OCI-LY7 (cell line): ENCODE data around the gene CDC5L. TPM values are rescaled to one million over a fixed set of nuclear protein-coding genes. Genes with fewer than 3 reads are reported as not detected.

ENCODE experiments used
- BruUV-seq: library from RNA; stranded (reverse); fragments of 400-500 nt; replicated peaks from 2 replicates; lab custom pipeline; 2021; lab: Mats Ljungman, UMichigan
- CTCF ChIA-PET: fragments of 300-600 bp; sonication (Branson Sonifier 250); formaldehyde crosslinking; loops from one replicate; lab custom pipeline; 2022; ENCODE audit warnings: antibody characterized with exemption; ENCODE audit not compliant: unreplicated experiment; lab: Charles Lee
- POLR2A ChIA-PET: fragments of 300-600 bp; sonication (Branson Sonifier 250); formaldehyde crosslinking; loops from one replicate; lab custom pipeline; 2022; ENCODE audit warnings: antibody characterized with exemption; lab: Charles Lee
- DNase-seq: peaks from one replicate; pipeline ENCODE4 v3.0.0-alpha.2; 2015; ENCODE audit warnings: low spot score
- H2AFZ ChIP-seq: fragments of 200-600 bp; sonication (generic), shearing (Covaris generic); 2 replicates; pipeline ENCODE4 v1.6.1; 2014; ENCODE audit warnings: mild to moderate bottlenecking, antibody characterized with exemption, low read length, moderate library complexity
- H3K27ac ChIP-seq: fragments of 200-600 bp; sonication (generic); 2 replicates; pipeline ENCODE4 v1.5.1; 2014; ENCODE audit warnings: mixed run types, low read depth, mild to moderate bottlenecking, moderate library complexity, low read length, inconsistent platforms; ENCODE audit not compliant: poor library complexity, severe bottlenecking
- H3K36me3 ChIP-seq: fragments of 200-600 bp; sonication (generic); 2 replicates; pipeline ENCODE4 v1.6.1; 2014; ENCODE audit warnings: mild to moderate bottlenecking, antibody characterized with exemption, low read length, moderate library complexity, mixed read lengths; ENCODE audit not compliant: insufficient read depth
- H3K4me1 ChIP-seq: fragments of 200-600 bp; sonication (generic); 2 replicates; pipeline ENCODE4 v1.5.1; 2014; ENCODE audit warnings: mild to moderate bottlenecking, low read length; ENCODE audit not compliant: insufficient read depth, poor library complexity, severe bottlenecking
- H3K4me2 ChIP-seq: fragments of 200-600 bp; sonication (generic); 2 replicates; pipeline ENCODE4 v1.6.1; 2014; ENCODE audit warnings: mild to moderate bottlenecking, low read length
- H3K4me3 ChIP-seq: fragments of 200-600 bp; sonication (generic); 2 replicates; pipeline ENCODE4 v1.5.1; 2014; ENCODE audit warnings: mild to moderate bottlenecking, low read depth, low read length; ENCODE audit not compliant: poor library complexity, severe bottlenecking
- H3K79me2 ChIP-seq: fragments of 200-600 bp; sonication (generic); 2 replicates; pipeline ENCODE4 v1.6.1; 2016; ENCODE audit warnings: low read depth, mild to moderate bottlenecking, low read length, moderate library complexity, mixed read lengths; ENCODE audit not compliant: insufficient read depth
- H3K9me2 ChIP-seq: fragments of 200-600 bp; sonication (generic); 2 replicates; pipeline ENCODE4 v1.6.1; 2016; ENCODE audit warnings: mild to moderate bottlenecking, low read length, mixed read lengths; ENCODE audit not compliant: insufficient read depth
- H3K9me3 ChIP-seq: fragments of 200-600 bp; sonication (generic); 2 replicates; pipeline ENCODE4 v1.6.1; 2014; ENCODE audit warnings: mild to moderate bottlenecking, mixed run types, low read length, mixed read lengths
- H4K20me1 ChIP-seq: fragments of 200-600 bp; sonication (generic); 2 replicates; pipeline ENCODE4 v1.6.1; 2014; ENCODE audit warnings: mild to moderate bottlenecking, antibody characterized with exemption, low read length, moderate library complexity, mixed read lengths; ENCODE audit not compliant: insufficient read depth
- CTCF ChIP-seq: fragments of 200-600 bp; sonication (generic); conservative IDR thresholded peaks from 2 replicates; pipeline ENCODE4 v1.5.1; 2014; ENCODE audit warnings: mild to moderate bottlenecking, antibody characterized with exemption, low read length, moderate library complexity, mixed read lengths
- EZH2phosphoT487 ChIP-seq: fragments of 200-600 bp; sonication (generic); IDR thresholded peaks from 2 replicates; pipeline ENCODE4 v1.6.1; 2018; ENCODE audit warnings: low read depth, borderline replicate concordance, mild to moderate bottlenecking, mixed run types, antibody characterized with exemption, low read length, moderate library complexity, mixed read lengths
- intact Hi-C: fragments of 100-400 bp; cut with micrococcal nuclease; formaldehyde crosslinking; loops from one replicate; pipeline ENCODE4 v1.10.0; 2022; ENCODE audit not compliant: unreplicated experiment
- total RNA-seq, 2 experiments: library from RNA; depleted of rRNA in 1 of 2; stranded (reverse); fragments of >200 nt in 1 of 2; shearing (Covaris generic) in 1 of 2; gene quantifications; 2 replicates each; pipeline ENCODE4 v1.2.3, GENCODE V29; 2014 to 2022

CDC5L gene
- total RNA-seq, 2 experiments from 2014 or later = 21.5 to 24.0 TPM

GRCh38 chr6:44485601-44486401 is 98.3 kb downstream of the CDC5L start:
- BruUV-seq = no TSS peak
- Histone ChIP-seq H4K20me1 (no peaks in the 10 kb centered on the region), H3K4me2 (no peak overlapping the region), H3K79me2 (no peaks in the 10 kb centered on the region), H3K9me2 (no peaks in the 10 kb centered on the region), H3K4me1 (no peaks in the 10 kb centered on the region), H3K27ac (no peak overlapping the region), H3K9me3 (no peaks in the 10 kb centered on the region), H2AFZ (no peak overlapping the region), H3K4me3 (no peak overlapping the region), H3K36me3 (no peaks in the 10 kb centered on the region)
- DNase-seq = no peak
- CTCF ChIA-PET = no interaction called here
- TF ChIP-seq EZH2phosphoT487 = no peak
- no peak for TF ChIP-seq CTCF
- POLR2A ChIA-PET = no interaction called here
- intact Hi-C loops = no loop called here

GRCh38 chr6:44487002-44487401 is 99.5 kb downstream of the CDC5L start:
- TF ChIP-seq EZH2phosphoT487 = no peak
- no peak for TF ChIP-seq CTCF
- Histone ChIP-seq H3K9me3 (no peaks in the 10 kb centered on the region), H3K4me1 (no peaks in the 10 kb centered on the region), H2AFZ (no peak overlapping the region), H4K20me1 (no peaks in the 10 kb centered on the region), H3K27ac (no peak overlapping the region), H3K36me3 (no peaks in the 10 kb centered on the region), H3K79me2 (no peaks in the 10 kb centered on the region), H3K4me3 (no peak overlapping the region), H3K9me2 (no peaks in the 10 kb centered on the region), H3K4me2 (no peak overlapping the region)
- intact Hi-C loops = no loop called here
- ChIA-PET POLR2A (no interaction called here), CTCF (no interaction called here)
- no TSS peak for BruUV-seq
- no peak for DNase-seq

GRCh38 chr6:44487586-44487985 is 100.1 kb downstream of the CDC5L start:
- H2AFZ ChIP-seq = no peak overlapping the region
- no peaks in the 10 kb centered on the region for H4K20me1 ChIP-seq
- H3K4me2 ChIP-seq = no peak overlapping the region
- no peaks in the 10 kb centered on the region for H3K9me2 ChIP-seq
- H3K27ac ChIP-seq = no peak overlapping the region
- TF ChIP-seq EZH2phosphoT487 = no peak
- no peak for TF ChIP-seq CTCF
- H3K4me3 ChIP-seq = no peak overlapping the region
- ChIA-PET CTCF (no interaction called here), POLR2A (no interaction called here)
- intact Hi-C loops = no loop called here
- no peak for DNase-seq
- no TSS peak for BruUV-seq
- H3K9me3 ChIP-seq = no peaks in the 10 kb centered on the region
- no peaks in the 10 kb centered on the region for H3K4me1 ChIP-seq
- H3K36me3 ChIP-seq = no peaks in the 10 kb centered on the region
- no peaks in the 10 kb centered on the region for H3K79me2 ChIP-seq
